ENCODE measurements around the gene MCCC2.
"Not testable (repeated sequence)": the region's sequence is repeated elsewhere in the genome, so short reads cannot be mapped to it uniquely, and the experiment has no call there.

MCCC2 gene

DNA sequence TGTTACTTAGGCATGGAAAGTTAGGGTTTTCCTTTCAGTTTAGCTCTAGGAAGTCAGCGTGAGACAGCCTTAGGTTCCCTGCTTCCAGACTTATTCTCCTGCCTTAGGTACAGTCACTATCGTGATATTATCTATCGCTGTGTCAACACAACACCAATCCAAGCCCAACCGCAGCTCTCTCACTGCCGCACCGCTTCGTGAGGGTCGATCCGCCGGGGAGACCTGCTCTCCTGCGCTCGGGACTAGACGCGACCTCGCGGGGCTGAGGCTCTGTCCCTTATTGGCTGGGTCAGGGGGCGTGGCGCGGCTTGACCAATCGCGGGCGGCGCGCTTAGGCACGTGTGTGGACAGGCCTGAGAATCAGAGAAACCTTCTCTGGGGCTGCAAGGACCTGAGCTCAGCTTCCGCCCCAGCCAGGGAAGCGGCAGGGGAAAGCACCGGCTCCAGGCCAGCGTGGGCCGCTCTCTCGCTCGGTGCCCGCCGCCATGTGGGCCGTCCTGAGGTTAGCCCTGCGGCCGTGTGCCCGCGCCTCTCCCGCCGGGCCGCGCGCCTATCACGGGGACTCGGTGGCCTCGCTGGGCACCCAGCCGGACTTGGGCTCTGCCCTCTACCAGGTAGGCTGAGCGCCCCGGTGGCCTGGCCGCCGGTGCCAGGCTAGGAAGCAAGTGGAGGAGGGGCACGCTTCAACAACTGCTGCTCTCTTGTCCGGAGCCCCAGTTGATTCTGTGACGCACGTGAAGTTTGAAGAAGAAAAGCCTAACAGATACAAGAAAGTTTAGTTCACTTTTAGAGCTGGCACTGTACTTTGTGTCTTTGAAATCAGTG, at the start of gene MCCC2:
Gene MCCC2, plus strand, starts transcription at position 400 of the 825 bp plus-strand sequence. Its CDS starts 86 bp downstream, at position 486.
- peak within 1 kb of the TSS; percentile 73 for H3K4me3 ChIP-seq (ENCODE audit: low read depth, low read length)

DNA sequence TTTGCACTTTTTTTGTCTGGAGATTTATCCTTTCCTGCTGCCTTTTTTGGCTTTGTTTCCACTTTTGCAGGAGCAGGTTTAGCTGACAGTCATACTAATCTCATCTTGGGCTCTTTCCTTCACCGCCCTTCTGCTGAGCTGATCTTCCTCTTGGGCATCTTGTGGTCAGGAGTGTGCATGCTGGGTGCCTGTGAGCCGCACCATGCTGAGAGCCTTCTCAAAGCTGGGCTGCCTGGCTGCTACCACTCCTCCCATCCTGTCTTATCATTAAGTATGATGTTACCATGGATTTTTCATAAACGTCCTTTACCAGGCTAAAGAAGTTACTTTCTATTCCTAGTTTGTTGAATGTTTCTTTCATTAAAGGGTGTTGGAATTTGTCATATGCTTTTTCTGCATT, 49.5 kb upstream of the MCCC2 start:
- no peak overlapping the region for H3K4me3 ChIP-seq (ENCODE audit: low read depth, low read length)

- not testable (repeated sequence) for H3K4me3 ChIP-seq (ENCODE audit: low read depth, low read length)
Measured at GRCh38 chr5:71550885-71551284, 36.3 kb upstream of the MCCC2 start.

DNA sequence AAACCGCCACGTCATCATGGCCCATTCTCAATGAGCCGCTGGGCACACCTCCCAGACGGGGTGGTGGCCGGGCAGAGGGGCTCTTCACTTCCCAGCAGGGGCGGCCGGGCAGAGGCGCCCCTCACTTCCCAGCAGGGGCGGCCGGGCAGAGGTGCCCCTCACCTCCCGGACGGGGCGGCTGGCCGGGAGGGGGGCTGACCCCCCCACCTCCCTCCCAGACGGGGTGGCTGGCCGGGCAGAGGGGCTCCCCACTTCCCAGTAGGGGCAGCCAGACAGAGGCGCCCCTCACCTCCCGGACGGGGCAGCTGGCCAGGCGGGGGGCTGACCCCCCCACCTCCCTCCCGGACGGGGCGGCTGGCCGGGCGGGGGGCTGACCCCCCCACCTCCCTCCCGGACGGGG, 35.6 kb upstream of the MCCC2 start:
- not testable (repeated sequence) for H3K4me3 ChIP-seq (ENCODE audit: low read depth, low read length)

DNA sequence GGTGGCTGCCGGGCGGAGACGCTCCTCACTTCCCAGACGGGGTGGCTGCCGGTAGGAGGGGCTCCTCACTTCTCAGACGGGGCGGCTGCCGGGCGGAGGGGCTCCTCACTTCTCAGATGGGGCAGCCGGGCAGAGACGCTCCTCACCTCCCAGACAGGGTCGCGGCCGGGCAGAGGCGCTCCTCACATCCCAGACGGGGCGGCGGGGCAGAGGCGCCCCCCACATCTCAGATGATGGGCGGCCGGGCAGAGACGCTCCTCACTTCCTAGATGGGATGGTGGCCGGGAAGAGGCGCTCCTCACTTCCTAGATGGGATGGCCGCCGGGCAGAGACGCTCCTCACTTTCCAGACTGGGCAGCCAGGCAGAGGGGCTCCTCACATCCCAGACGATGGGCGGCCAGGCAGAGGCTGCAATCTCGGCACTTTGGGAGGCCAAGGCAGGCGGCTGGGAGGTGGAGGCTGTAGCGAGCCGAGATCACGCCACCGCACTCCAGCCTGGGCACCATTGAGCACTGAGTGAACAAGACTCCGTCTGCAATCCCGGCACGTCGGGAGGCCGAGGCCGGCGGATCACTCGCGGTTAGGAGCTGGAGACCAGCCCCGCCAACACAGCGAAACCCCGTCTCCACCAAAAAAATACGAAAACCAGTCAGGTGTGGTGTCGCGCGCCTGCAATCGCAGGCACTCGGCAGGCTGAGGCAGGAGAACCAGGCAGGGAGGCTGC, 35.0 kb upstream of the MCCC2 start:
- not testable (repeated sequence) for H3K4me3 ChIP-seq (ENCODE audit: low read depth, low read length)

DNA sequence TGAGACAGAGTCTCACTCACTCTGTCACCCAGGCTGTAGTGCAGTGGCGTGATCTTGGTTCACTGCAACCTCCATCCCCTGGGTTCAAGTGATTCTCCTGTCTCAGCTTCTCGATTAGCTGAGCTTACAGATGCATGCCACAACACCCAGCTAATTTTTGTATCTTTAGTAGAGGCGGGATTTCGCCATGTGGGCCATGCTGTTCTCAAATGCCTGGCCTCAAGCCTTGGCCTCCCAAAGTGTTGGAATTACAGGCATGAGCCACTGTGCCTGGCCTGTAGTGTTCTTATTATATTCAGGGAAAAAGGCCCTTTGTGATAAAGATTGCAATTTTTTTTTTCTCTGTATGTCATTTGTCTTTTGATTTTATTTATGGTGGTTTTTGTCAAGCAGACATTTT, 24.0 kb upstream of the MCCC2 start:
- no peak overlapping the region for H3K4me3 ChIP-seq (ENCODE audit: low read depth, low read length)

DNA sequence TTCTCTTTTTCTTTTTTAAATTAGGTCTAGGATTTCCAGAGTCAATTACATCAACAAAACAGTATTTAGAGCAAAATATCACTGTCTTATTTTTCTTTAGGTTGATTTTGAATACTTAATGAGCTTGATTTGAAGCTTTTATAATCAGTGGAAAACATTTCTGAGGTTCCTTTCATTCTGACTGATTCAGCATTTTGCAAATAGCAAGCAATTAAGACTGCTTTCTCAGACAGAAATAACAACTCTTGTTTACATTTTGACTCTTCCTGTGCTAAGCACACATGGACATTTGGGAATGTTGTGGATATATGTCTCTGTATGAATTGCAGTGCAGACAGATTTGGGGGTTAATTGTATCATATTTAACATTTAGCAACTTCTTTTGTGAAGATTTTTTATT, 22.2 kb upstream of the MCCC2 start:
- no peak overlapping the region for H3K4me3 ChIP-seq (ENCODE audit: low read depth, low read length)

- no peak overlapping the region for H3K4me3 ChIP-seq (ENCODE audit: low read depth, low read length)
Measured at GRCh38 chr5:71569748-71570509, 17.2 kb upstream of the MCCC2 start.

DNA sequence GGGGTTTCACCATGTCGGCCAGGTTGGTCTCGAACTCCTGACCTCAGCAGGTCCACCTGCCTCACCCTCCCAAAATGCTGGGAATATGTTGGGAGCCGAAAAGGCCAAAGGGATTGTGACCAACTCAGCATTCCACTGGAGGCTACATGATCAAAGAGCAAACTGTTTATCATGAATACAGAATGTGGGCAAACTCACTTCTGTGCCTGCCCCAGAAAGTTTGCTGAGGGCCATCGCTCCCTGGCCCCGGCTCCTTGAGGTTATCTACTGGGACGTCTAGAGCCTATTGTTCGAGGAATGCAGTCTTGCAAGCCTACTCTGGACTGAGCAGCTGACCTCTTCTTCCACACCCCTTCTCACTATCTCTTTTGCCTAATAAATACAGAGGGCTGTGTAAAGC, 15.3 kb upstream of the MCCC2 start:
- H3K4me3 ChIP-seq (ENCODE audit: low read depth, low read length), result not testable (repeated sequence)

DNA sequence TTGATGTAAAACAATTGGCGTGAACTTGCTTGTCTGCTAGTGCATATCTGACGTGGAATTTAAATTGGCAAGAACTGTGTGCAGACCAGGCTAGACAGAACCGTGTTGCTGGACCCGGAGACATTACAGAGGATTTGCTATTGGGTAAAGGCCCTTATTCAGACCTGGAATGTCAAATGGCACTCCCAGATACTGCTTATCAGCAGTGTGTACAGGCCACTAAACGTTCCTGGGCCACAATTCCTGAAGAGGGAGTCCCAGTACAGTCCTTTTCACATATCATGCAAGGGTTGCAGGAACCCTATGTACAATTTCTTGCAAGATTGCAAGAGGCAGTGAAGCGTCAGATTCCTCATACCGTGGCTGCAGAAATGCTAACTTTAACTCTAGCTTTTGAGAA, 13.5 kb upstream of the MCCC2 start:
- no peak overlapping the region for H3K4me3 ChIP-seq (ENCODE audit: low read depth, low read length)

DNA sequence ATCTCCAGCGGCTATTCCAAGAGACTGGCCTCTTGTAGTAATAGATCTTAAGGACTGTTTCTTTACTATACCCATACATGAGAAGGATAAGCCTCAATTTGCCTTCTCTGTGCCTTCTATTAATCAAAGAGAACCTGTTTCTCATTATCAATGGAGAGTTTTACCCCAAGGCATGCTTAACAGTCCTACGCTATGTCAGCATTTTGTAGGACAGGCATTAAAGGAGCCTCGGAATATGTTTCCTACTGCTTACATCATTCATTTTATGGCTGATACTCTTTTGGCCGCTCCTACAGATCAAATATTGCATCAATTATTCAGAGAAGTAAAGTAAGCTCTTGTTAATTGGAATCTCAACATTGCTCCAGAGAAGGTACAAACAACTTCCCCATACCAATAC, 11.6 kb upstream of the MCCC2 start:
- H3K4me3 ChIP-seq (ENCODE audit: low read depth, low read length), result not testable (repeated sequence)

DNA sequence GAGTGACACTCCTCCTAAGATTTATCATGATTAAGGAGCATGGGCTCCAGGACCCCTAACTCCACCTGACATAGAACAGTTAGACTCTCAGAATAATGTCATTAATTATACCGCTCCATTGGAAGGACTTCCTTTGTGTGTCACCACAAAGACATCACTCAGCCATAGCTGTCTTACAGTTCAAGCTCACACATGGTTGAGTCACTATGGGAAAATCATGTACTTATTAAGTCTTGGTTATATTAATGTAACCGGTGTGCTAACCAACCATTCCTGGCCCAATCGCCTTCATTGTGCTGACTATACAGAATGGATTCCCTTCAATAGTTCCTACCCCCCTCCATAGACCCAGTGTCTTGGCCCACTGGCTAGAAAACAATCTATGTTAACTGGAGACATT, 10.9 kb upstream of the MCCC2 start:
- H3K4me3 ChIP-seq (ENCODE audit: low read depth, low read length), result no peak overlapping the region

DNA sequence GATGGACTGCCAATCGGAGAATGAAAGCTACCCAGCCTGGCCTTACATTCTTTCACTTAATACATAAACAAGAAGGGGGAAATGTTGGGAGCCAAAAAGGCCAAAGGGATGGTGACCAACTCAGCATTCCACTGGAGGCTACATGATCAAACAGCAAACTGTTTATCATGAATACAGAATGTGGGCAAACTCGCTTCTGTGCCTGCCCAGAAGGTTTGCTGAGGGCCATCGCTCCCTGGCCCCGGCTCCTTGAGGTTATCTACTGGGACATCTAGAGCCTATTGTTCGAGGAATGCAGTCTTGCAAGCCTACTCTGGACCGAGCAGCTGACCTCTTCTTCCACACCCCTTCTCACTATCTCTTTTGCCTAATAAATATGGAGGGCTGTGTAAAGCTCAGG, 9.3 kb upstream of the MCCC2 start:
- not testable (repeated sequence) for H3K4me3 ChIP-seq (ENCODE audit: low read depth, low read length)

GRCh38 chr5:71582945-71583584, 4.1 kb upstream of the MCCC2 start:
- H3K4me3 ChIP-seq (ENCODE audit: low read depth, low read length), result no peak overlapping the region

GRCh38 chr5:71586052-71586940, 844 bp upstream of the MCCC2 start:
- peak overlapping the region; percentile 38 for H3K4me3 ChIP-seq (ENCODE audit: low read depth, low read length)

DNA sequence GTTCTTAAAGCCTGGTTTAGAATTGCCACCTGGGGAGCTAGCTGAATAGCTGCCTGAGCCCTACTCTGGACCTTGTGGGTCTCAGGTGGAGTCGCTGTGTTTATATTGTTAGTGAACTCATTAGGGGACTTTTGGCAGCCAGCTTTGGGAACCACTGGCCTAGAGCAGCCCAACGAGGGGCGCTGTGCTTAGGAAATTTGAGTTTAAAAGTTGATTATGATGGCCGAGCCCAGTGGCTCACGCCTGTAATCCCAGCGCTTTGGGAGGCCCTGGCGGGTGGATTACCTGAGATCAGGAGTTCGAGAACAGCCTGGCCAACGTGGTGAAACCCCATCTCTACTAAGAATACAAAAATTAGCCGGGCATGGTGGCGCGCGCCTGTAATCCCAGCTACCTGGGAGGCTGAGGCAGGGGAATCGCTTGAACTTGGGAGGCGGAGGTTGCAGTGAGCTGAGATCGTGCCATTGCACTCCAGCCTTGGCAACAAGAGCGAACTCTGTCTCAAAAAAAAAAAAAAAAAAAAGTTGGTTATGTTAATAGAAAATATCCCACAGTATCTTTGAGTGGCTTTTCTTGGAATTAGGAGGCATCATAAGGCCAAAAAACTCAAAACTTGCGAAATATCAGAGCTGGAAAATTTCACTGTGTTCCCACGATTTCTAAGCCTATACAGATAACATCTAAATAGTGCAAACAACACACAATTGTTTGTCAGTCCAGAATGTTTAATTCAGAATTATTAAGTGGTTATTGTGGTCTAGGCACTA, 809 bp downstream of the MCCC2 start:
- H3K4me3 ChIP-seq (ENCODE audit: low read depth, low read length), result peak overlapping the region; percentile 73

DNA sequence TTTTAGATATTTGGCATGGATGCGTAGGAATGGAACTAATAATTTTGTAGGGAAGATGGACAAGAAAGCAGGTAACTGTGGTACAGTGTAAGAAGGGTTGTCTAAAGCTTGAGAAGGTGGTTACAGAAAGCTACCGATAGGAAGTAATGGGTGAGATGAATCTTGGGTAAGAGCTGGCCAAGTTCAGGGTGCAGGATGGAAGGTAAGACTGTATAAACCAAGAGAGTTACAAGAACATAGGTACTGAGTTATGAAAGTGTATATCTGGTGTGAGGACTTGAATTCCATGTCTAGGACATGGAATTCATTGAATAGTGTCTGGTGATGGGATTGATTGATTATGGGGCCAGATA, 1.4 kb downstream of the MCCC2 start:
- no peak overlapping the region for H3K4me3 ChIP-seq (ENCODE audit: low read depth, low read length)

DNA sequence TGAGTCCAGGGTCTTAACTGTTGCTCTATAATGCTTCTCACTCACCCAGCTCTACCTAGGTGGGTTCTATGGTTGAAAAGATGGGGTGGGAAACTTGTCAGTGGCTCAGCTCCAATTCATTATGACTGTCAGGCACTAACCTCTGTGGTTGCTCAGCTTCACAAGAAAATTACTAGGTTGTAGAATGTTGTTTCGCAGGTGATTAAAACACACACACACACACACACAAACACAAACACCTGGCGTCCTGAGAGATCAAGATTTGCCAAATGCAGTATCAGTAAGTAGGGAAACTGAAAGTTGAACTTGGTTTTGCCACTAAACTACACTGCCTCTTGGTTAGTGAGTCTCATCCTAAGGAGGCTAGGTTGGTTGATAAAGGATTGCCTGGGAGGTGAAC, 2.8 kb downstream of the MCCC2 start:
- H3K4me3 ChIP-seq (ENCODE audit: low read depth, low read length), result no peak overlapping the region

GRCh38 chr5:71591100-71591499, 4.0 kb downstream of the MCCC2 start:
- H3K4me3 ChIP-seq (ENCODE audit: low read depth, low read length), result no peak overlapping the region

- H3K4me3 ChIP-seq (ENCODE audit: low read depth, low read length), result no peak overlapping the region
Measured at GRCh38 chr5:71596169-71596568, 9.0 kb downstream of the MCCC2 start.
